Smooth muscle cell (in vitro differentiated cells): ENCODE results near the gene HACD1. TPM values are rescaled to one million over a fixed set of nuclear protein-coding genes. Genes with fewer than 3 reads are reported as not detected.

ENCODE experiments used
- DNase-seq: peaks from one replicate; lab custom pipeline; 2025; ENCODE audit not compliant: unreplicated experiment; lab: John Stamatoyannopoulos, UW
- H2AFZ ChIP-seq: fragments of 200-600 bp; sonication (generic); 2 replicates; pipeline ENCODE4 v1.6.0; 2016; ENCODE audit warnings: antibody characterized with exemption, low read depth, mild to moderate bottlenecking
- H3F3A ChIP-seq: fragments of 200-600 bp; sonication (generic); 2 replicates; pipeline ENCODE4 v1.6.0; 2017; ENCODE audit warnings: antibody characterized with exemption, low read depth
- H3K27ac ChIP-seq: fragments of 200-600 bp; sonication (generic); 2 replicates; pipeline ENCODE4 v1.5.1; 2016; ENCODE audit warnings: low read depth, mild to moderate bottlenecking
- H3K27me3 ChIP-seq: fragments of 200-600 bp; sonication (generic); 2 replicates; pipeline ENCODE4 v1.6.1; 2016; ENCODE audit warnings: low read depth, mild to moderate bottlenecking
- H3K36me3 ChIP-seq: fragments of 200-600 bp; sonication (generic); 2 replicates; pipeline ENCODE4 v1.5.1; 2016; ENCODE audit warnings: low read depth
- H3K4me1 ChIP-seq: fragments of 200-600 bp; sonication (generic); 2 replicates; pipeline ENCODE4 v1.5.1; 2016; ENCODE audit warnings: low read depth
- H3K4me2 ChIP-seq: fragments of 200-600 bp; sonication (generic); 2 replicates; pipeline ENCODE4 v1.6.0; 2016; ENCODE audit warnings: mild to moderate bottlenecking
- H3K4me3 ChIP-seq: fragments of 200-600 bp; sonication (generic); 2 replicates; pipeline ENCODE4 v1.5.1; 2016; ENCODE audit warnings: mild to moderate bottlenecking
- H3K79me2 ChIP-seq: fragments of 200-600 bp; sonication (generic); 2 replicates; pipeline ENCODE4 v1.6.0; 2016; ENCODE audit warnings: low read depth, mild to moderate bottlenecking
- H3K9ac ChIP-seq: fragments of 200-600 bp; sonication (generic); 2 replicates; pipeline ENCODE4 v1.6.0; 2016; ENCODE audit warnings: low read depth
- H3K9me3 ChIP-seq: fragments of 200-600 bp; sonication (generic); replicated peaks from 2 replicates; pipeline ENCODE4 v1.5.1; 2016; ENCODE audit warnings: low read depth
- H4K20me1 ChIP-seq: fragments of 200-600 bp; sonication (generic); 2 replicates; pipeline ENCODE4 v1.6.0; 2016; ENCODE audit warnings: low read depth
- CTCF ChIP-seq: fragments of 200-600 bp; sonication (generic); IDR thresholded peaks from 2 replicates; pipeline ENCODE4 v1.5.1; 2017; ENCODE audit warnings: borderline replicate concordance, mild to moderate bottlenecking, antibody characterized with exemption; ENCODE audit not compliant: insufficient read depth, poor library complexity, severe bottlenecking
- WGBS: methylation state at CpG from one replicate; pipeline ENCODE4 v1.1.7; 2016; ENCODE audit warnings: low lambda C conversion rate; 5-methylcytosine and 5-hydroxymethylcytosine counted together
- polyA plus RNA-seq: library from polyadenylated mRNA; unstranded; fragments of >200 nt; fragmentation: Nextera tagmentation; extraction: Ambion mirVana; gene quantifications from 2 replicates; pipeline ENCODE4 v1.2.1, GENCODE V29; 2016
- small RNA-seq: library from RNA; depleted of rRNA; stranded (forward); fragments of <200 nt; gene quantifications from one replicate; pipeline ENCODE3, GENCODE V24; 2014
- total RNA-seq: library from RNA; depleted of rRNA; stranded (reverse); fragments of >200 nt; gene quantifications from 2 replicates; pipeline ENCODE4 v1.2.3, GENCODE V29; 2014

Gene HACD1
- total and polyA plus RNA-seq, 2 experiments from 2014 or later: 26.4 to 54.5 TPM

DNA sequence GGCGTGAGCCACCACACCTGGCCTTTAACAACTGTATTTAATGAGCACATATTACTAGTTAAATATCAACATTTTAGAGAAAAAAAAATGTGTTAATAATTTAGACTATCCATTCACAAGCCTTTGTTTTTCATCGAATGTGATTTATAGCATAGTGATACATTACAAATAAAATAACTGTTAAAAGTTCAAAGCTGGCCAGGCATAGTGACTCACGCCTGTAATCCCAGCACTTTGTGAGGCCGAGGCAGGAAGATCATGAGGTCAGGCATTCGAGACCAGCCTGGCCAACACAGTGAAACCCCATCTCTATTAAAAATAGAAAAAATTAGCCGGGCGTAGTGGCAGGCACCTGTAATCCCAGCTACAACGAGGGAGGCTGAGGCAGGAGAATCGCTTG lies 72.7 kb downstream of the HACD1 start:
- no peak overlapping the region for H3K9ac ChIP-seq
- no peaks in the 10 kb centered on the region for H3K4me1 ChIP-seq
- 92% methylated on average over 9 of the region's 9 CpGs for WGBS
- no peaks in the 10 kb centered on the region for H3K79me2 ChIP-seq
- H3K27me3 ChIP-seq: no peaks in the 10 kb centered on the region
- no peak for TF ChIP-seq CTCF
- no peaks in the 10 kb centered on the region for H3K36me3 ChIP-seq
- no peak overlapping the region for H3K4me3 ChIP-seq
- no peak overlapping the region for H2AFZ ChIP-seq
- H3F3A ChIP-seq: no peaks in the 10 kb centered on the region
- H3K4me2 ChIP-seq: no peak overlapping the region
- no peaks in the 10 kb centered on the region for H4K20me1 ChIP-seq
- DNase-seq: no peak
- H3K27ac ChIP-seq: no peak overlapping the region
- H3K9me3 ChIP-seq: no peaks in the 10 kb centered on the region

Small RNA genes within 50 kb of the gene (small RNA-seq; reads per million reads assigned to genes)
- gene AC069542.2: not detected

Other genes starting within 250 kb of the HACD1 start
- gene ST8SIA6, start 162.8 kb downstream of the HACD1 start, total RNA-seq: 0.36 TPM in 1 of 2 replicates, not detected in the other
- gene ST8SIA6, start 162.8 kb downstream of the HACD1 start, polyA plus RNA-seq: 0.24 TPM in 1 of 2 replicates, not detected in the other
- 30.2 and 49.8 TPM in 2 replicates for gene STAM, start 26.8 kb upstream of the HACD1 start, total RNA-seq
- gene STAM, start 26.8 kb upstream of the HACD1 start, polyA plus RNA-seq: 16.0 and 22.7 TPM in 2 replicates
- gene TMEM236, start 134.8 kb upstream of the HACD1 start, total RNA-seq: 0.09 and 0.18 TPM in 2 replicates
- not detected in 2 replicates for gene TMEM236, start 134.8 kb upstream of the HACD1 start, polyA plus RNA-seq
- not detected in 2 replicates for gene MRC1, start 192.0 kb upstream of the HACD1 start, total RNA-seq
- not detected in 2 replicates for gene MRC1, start 192.0 kb upstream of the HACD1 start, polyA plus RNA-seq